Naive thymus-derived CD4-positive, alpha-beta T cell (primary cell): Measurements from ENCODE around the gene ARHGAP23. TPM values are rescaled to one million over a fixed set of nuclear protein-coding genes. Genes with fewer than 3 reads are reported as not detected.
"Not testable (repeated sequence)": the region's sequence is repeated elsewhere in the genome, so short reads cannot be mapped to it uniquely, and the experiment has no call there.

Source experiments
- ATAC-seq: fragments of 150-1000 bp; cut with Tn5 transposase; 2 replicates; pipeline ENCODE4 v1.10.0; 2021; ENCODE audit warnings: mild to moderate bottlenecking, moderate library complexity
- CTCF ChIA-PET: fragments of 350-600 bp; sonication (Branson Sonifier 250); formaldehyde crosslinking; loops from one replicate; lab custom pipeline; 2021; ENCODE audit warnings: antibody characterized with exemption; lab: Charles Lee
- POLR2A ChIA-PET: fragments of 350-600 bp; sonication (Branson Sonifier 250); formaldehyde crosslinking; loops from one replicate; lab custom pipeline; 2021; ENCODE audit warnings: antibody characterized with exemption, inconsistent platforms; lab: Charles Lee
- DNase-seq, 9 donors: peaks; one replicate each; pipeline versions ENCODE4 v3.0.0 to v3.0.0-alpha.2; 2020 to 2022; ENCODE audit warnings: mixed read lengths in 1 of 9
- H3K27ac ChIP-seq: one replicate; pipeline ENCODE4 v1.7.0; 2013; ENCODE audit warnings: mild to moderate bottlenecking, low read depth, low read length, moderate library complexity
- H3K27me3 ChIP-seq, 2 donors: one replicate each; pipeline ENCODE4 v1.7.0; 2013; ENCODE audit warnings: low read length in 2 of 2, mild to moderate bottlenecking in 2 of 2, moderate library complexity in 2 of 2; ENCODE audit not compliant: control insufficient read depth in 2 of 2, insufficient read depth in 2 of 2
- H3K36me3 ChIP-seq, 3 experiments: 1 replicate in 2 of 3; 2 replicates in 1 of 3; pipeline ENCODE4 v1.7.0; 2013; ENCODE audit warnings: low read length in 3 of 3, mild to moderate bottlenecking in 3 of 3, moderate library complexity in 1 of 3; ENCODE audit not compliant: insufficient read depth in 3 of 3, control insufficient read depth in 2 of 3
- H3K4me1 ChIP-seq, 2 donors: one replicate each; pipeline ENCODE4 v1.7.0; 2013; ENCODE audit warnings: low read length in 2 of 2, mild to moderate bottlenecking in 2 of 2, moderate library complexity in 1 of 2; ENCODE audit not compliant: control insufficient read depth in 2 of 2, insufficient read depth in 2 of 2
- H3K4me3 ChIP-seq: 2 replicates; pipeline ENCODE4 v1.7.0; 2013; ENCODE audit warnings: mild to moderate bottlenecking, low read length
- H3K9me3 ChIP-seq, 3 experiments: 1 replicate in 2 of 3; 2 replicates in 1 of 3; pipeline ENCODE4 v1.7.0; 2013; ENCODE audit warnings: low read length in 3 of 3; ENCODE audit not compliant: control insufficient read depth in 2 of 3
- H3K27ac Mint-ChIP-seq, 9 donors: one replicate each; pipeline ENCODE4 v1.8.0; 2020 to 2022; ENCODE audit warnings: mixed read lengths in 9 of 9, mild to moderate bottlenecking in 8 of 9, moderate library complexity in 5 of 9, inconsistent platforms in 2 of 9
- H3K27me3 Mint-ChIP-seq, 5 donors: one replicate each; pipeline ENCODE4 v1.8.0; 2021 to 2022; ENCODE audit warnings: mixed read lengths in 5 of 5, mild to moderate bottlenecking in 1 of 5
- H3K36me3 Mint-ChIP-seq, 5 donors: one replicate each; pipeline ENCODE4 v1.8.0; 2020 to 2022; ENCODE audit warnings: mixed read lengths in 5 of 5, mild to moderate bottlenecking in 3 of 5, inconsistent platforms in 1 of 5
- H3K4me1 Mint-ChIP-seq, 7 donors: one replicate each; pipeline ENCODE4 v1.8.0; 2020 to 2022; ENCODE audit warnings: mixed read lengths in 7 of 7, mild to moderate bottlenecking in 3 of 7, inconsistent platforms in 1 of 7
- H3K4me3 Mint-ChIP-seq, 10 donors: one replicate each; pipeline ENCODE4 v1.8.0; 2020 to 2022; ENCODE audit warnings: mild to moderate bottlenecking in 10 of 10, mixed read lengths in 10 of 10, moderate library complexity in 6 of 10, inconsistent platforms in 2 of 10
- H3K9me3 Mint-ChIP-seq, 11 donors: one replicate each; pipeline ENCODE4 v1.8.0; 2020 to 2022; ENCODE audit warnings: mixed read lengths in 11 of 11, mild to moderate bottlenecking in 4 of 11, inconsistent platforms in 1 of 11, moderate library complexity in 1 of 11
- intact Hi-C, 2 donors: fragments of 100-400 bp; cut with micrococcal nuclease; formaldehyde crosslinking; loops; one replicate each; pipeline ENCODE4 v1.15.1; 2023
- polyA plus RNA-seq, 2 donors: library from polyadenylated mRNA; unstranded; fragments of 300-500 nt; fragmentation: Illumina TruSeq; gene quantifications; one replicate each; pipeline ENCODE4 v1.2.3, GENCODE V29; 2021
- total RNA-seq, 6 experiments: library from RNA in 5 of 6; stranded (reverse) in 5 of 6; gene quantifications; 1 replicate in 5 of 6; 2 replicates in 1 of 6; pipeline ENCODE4 v1.2.3 and lab custom pipeline; 2021 to 2026

ARHGAP23 gene
- total and polyA plus RNA-seq, 7 experiments from 2014 or later = 0.24 to 1.3 (median 0.34) TPM; not detected in 4

- intact Hi-C loops = no loop called here
- Histone ChIP-seq H3K4me1 (peaks cover 0 to 4% of the 10 kb centered on the region in 2 donors), H3K9me3 (no peaks in the 10 kb centered on the region), H3K36me3 (no peaks in the 10 kb centered on the region), H3K27me3 (peaks cover 0 to 8% of the 10 kb centered on the region in 2 donors), H3K4me3 (peak overlapping the region; percentile 30), H3K27ac (no peak overlapping the region)
- ATAC-seq (peak; percentile 16), DNase-seq (no peak)
- H3K9me3 Mint-ChIP-seq = peaks cover 0 to 1% (median 0%) of the 10 kb centered on the region in 11 donors
- H3K27me3 Mint-ChIP-seq = peaks cover 40 to 48% (median 45%) of the 10 kb centered on the region in 5 donors
- ChIA-PET POLR2A (no interaction called here), CTCF (no interaction called here)
- H3K27ac Mint-ChIP-seq = peak overlapping the region in 1 of 9 donors; percentile 32
- peaks cover 8 to 20% (median 11%) of the 10 kb centered on the region in 7 donors for H3K4me1 Mint-ChIP-seq
- peak overlapping the region; percentile 67 to 95 (median 90) for H3K4me3 Mint-ChIP-seq
- H3K36me3 Mint-ChIP-seq = peaks cover 0 to 4% (median 0%) of the 10 kb centered on the region in 5 donors
These were observed 81.6 kb downstream of the ARHGAP23 start for GRCh38 chr17:38509772-38510420.

GRCh38 chr17:38510421-38511149 is 82.3 kb downstream of the ARHGAP23 start:
- H3K4me1 Mint-ChIP-seq = peaks cover 8 to 20% (median 11%) of the 10 kb centered on the region in 7 donors
- intact Hi-C loops = no loop called here
- POLR2A ChIA-PET = no interaction called here
- peak; percentile 33 for ATAC-seq
- H3K4me3 Mint-ChIP-seq = peak overlapping the region in 8 of 10 donors; percentile 24 to 95 (median 55)
- no peaks in the 10 kb centered on the region for H3K36me3 ChIP-seq
- H3K27me3 Mint-ChIP-seq = peaks cover 44 to 50% (median 46%) of the 10 kb centered on the region in 5 donors
- H3K36me3 Mint-ChIP-seq = peaks cover 0 to 4% (median 0%) of the 10 kb centered on the region in 5 donors
- peaks cover 0 to 1% (median 0%) of the 10 kb centered on the region in 11 donors for H3K9me3 Mint-ChIP-seq
- no peaks in the 10 kb centered on the region for H3K9me3 ChIP-seq
- no peak overlapping the region for H3K27ac ChIP-seq
- no peak for DNase-seq
- CTCF ChIA-PET = interaction anchor here (0.7 kb wide), 1 partner anchor 220 kb away, joined by 3 read pairs; no protein-coding TSS in a partner anchor
- no peak overlapping the region for H3K4me3 ChIP-seq
- H3K27me3 ChIP-seq = peaks cover 0 to 8% of the 10 kb centered on the region in 2 donors
- peaks cover 0 to 4% of the 10 kb centered on the region in 2 donors for H3K4me1 ChIP-seq
- no peak overlapping the region for H3K27ac Mint-ChIP-seq

- peak overlapping the region in 9 of 10 donors; percentile 39 to 75 (median 54) for H3K4me3 Mint-ChIP-seq
- ATAC-seq (no peak), DNase-seq (no peak)
- no peak overlapping the region for H3K27ac ChIP-seq
- peaks cover 0 to 8% of the 10 kb centered on the region in 2 donors for H3K27me3 ChIP-seq
- peaks cover 8 to 20% (median 11%) of the 10 kb centered on the region in 7 donors for H3K4me1 Mint-ChIP-seq
- H3K4me3 ChIP-seq = no peak overlapping the region
- no peak overlapping the region for H3K27ac Mint-ChIP-seq
- ChIA-PET POLR2A (no interaction called here), CTCF (interaction anchor here (0.7 kb wide), 1 partner anchor 220 kb away, joined by 3 read pairs; no protein-coding TSS in a partner anchor)
- intact Hi-C loops = no loop called here
- H3K4me1 ChIP-seq = peaks cover 0 to 4% of the 10 kb centered on the region in 2 donors
- H3K36me3 Mint-ChIP-seq = peaks cover 0 to 4% (median 0%) of the 10 kb centered on the region in 5 donors
- no peaks in the 10 kb centered on the region for H3K36me3 ChIP-seq
- peaks cover 0 to 1% (median 0%) of the 10 kb centered on the region in 11 donors for H3K9me3 Mint-ChIP-seq
- no peaks in the 10 kb centered on the region for H3K9me3 ChIP-seq
- peaks cover 44 to 50% (median 46%) of the 10 kb centered on the region in 5 donors for H3K27me3 Mint-ChIP-seq
These were observed 83.2 kb downstream of the ARHGAP23 start for GRCh38 chr17:38511150-38512108.

- Mint-ChIP-seq H3K27me3 (peaks cover 40 to 46% (median 45%) of the 10 kb centered on the region in 5 donors), H3K36me3 (peaks cover 0 to 4% (median 0%) of the 10 kb centered on the region in 5 donors), H3K4me3 (no peak overlapping the region), H3K4me1 (peaks cover 8 to 20% (median 11%) of the 10 kb centered on the region in 7 donors), H3K27ac (no peak overlapping the region), H3K9me3 (peaks cover 0 to 1% (median 0%) of the 10 kb centered on the region in 11 donors)
- peaks cover 0 to 4% of the 10 kb centered on the region in 2 donors for H3K4me1 ChIP-seq
- no peaks in the 10 kb centered on the region for H3K36me3 ChIP-seq
- H3K9me3 ChIP-seq = no peaks in the 10 kb centered on the region
- intact Hi-C loops = no loop called here
- H3K4me3 ChIP-seq = no peak overlapping the region
- CTCF ChIA-PET = no interaction called here
- peaks cover 0 to 8% of the 10 kb centered on the region in 2 donors for H3K27me3 ChIP-seq
- no peak for DNase-seq
- POLR2A ChIA-PET = no interaction called here
- ATAC-seq = no peak
- H3K27ac ChIP-seq = no peak overlapping the region
These were observed 84.3 kb downstream of the ARHGAP23 start for GRCh38 chr17:38512473-38513058.

GRCh38 chr17:38526526-38526925 is 98.3 kb downstream of the ARHGAP23 start:
- H3K9me3 ChIP-seq, H3K27ac Mint-ChIP-seq, H3K36me3 Mint-ChIP-seq, intact Hi-C loops, H3K27ac ChIP-seq, POLR2A ChIA-PET, H3K4me1 ChIP-seq, ATAC-seq, H3K9me3 Mint-ChIP-seq, H3K4me3 ChIP-seq, H3K36me3 ChIP-seq, CTCF ChIA-PET, H3K4me3 Mint-ChIP-seq, DNase-seq, H3K4me1 Mint-ChIP-seq, H3K27me3 ChIP-seq: not testable (repeated sequence)
- peaks cover 7 to 28% (median 18%) of the 10 kb centered on the region in 5 donors for H3K27me3 Mint-ChIP-seq

GRCh38 chr17:38528141-38528540 is 99.9 kb downstream of the ARHGAP23 start:
- H3K27ac ChIP-seq, CTCF ChIA-PET, H3K4me1 Mint-ChIP-seq, DNase-seq, H3K4me3 ChIP-seq, H3K4me3 Mint-ChIP-seq, intact Hi-C loops, H3K36me3 Mint-ChIP-seq, H3K9me3 ChIP-seq, H3K36me3 ChIP-seq, POLR2A ChIA-PET, H3K9me3 Mint-ChIP-seq, H3K27me3 ChIP-seq, ATAC-seq, H3K4me1 ChIP-seq, H3K27ac Mint-ChIP-seq: not testable (repeated sequence)
- H3K27me3 Mint-ChIP-seq = peaks cover 7 to 38% (median 24%) of the 10 kb centered on the region in 5 donors
